SK-N-SH treated with all-trans-retinoic acid at 6 μM for 48 hours (cell line): ENCODE data around the gene ARHGEF4.

Source experiments
- ATAC-seq: fragments of 200-7000 bp; cut with Tn5 transposase; 3 replicates; pipeline ENCODE4 v1.9.1; 2020; ENCODE audit warnings: mild to moderate bottlenecking, moderate library complexity
- ARNTL ChIP-seq: fragments of 450-650 bp; formaldehyde crosslinking; IDR thresholded peaks from 2 replicates; pipeline ENCODE4 v1.5.0; 2020; ENCODE audit warnings: low read depth, mild to moderate bottlenecking, moderate library complexity, borderline replicate concordance
- BACH2 ChIP-seq: fragments of 250-450 bp; sonication (Bioruptor Pico); IDR thresholded peaks from 2 replicates; pipeline ENCODE4 v1.9.0; 2021; ENCODE audit warnings: mild to moderate bottlenecking, borderline replicate concordance
- CREB5 ChIP-seq: fragments of 250-450 bp; sonication (Bioruptor Pico); IDR thresholded peaks from 2 replicates; pipeline ENCODE4 v1.5.1; 2020; ENCODE audit warnings: low read depth, mild to moderate bottlenecking, moderate library complexity
- CSDC2 ChIP-seq: fragments of 250-450 bp; sonication (Bioruptor Pico); IDR thresholded peaks from 2 replicates; pipeline ENCODE4 v1.5.0; 2020; ENCODE audit warnings: mild to moderate bottlenecking, moderate library complexity
- ESRRG ChIP-seq: fragments of 250-450 bp; sonication (Bioruptor Pico); IDR thresholded peaks from 2 replicates; pipeline ENCODE4 v1.6.1; 2021; ENCODE audit warnings: mild to moderate bottlenecking
- GLIS3 ChIP-seq: fragments of 250-450 bp; sonication (Bioruptor Pico); IDR thresholded peaks from 2 replicates; pipeline ENCODE4 v1.5.0; 2020; ENCODE audit warnings: mild to moderate bottlenecking, moderate library complexity
- ISL1 ChIP-seq: fragments of 250-450 bp; sonication (Bioruptor Pico); IDR thresholded peaks from 2 replicates; pipeline ENCODE4 v2.1.2; 2022; ENCODE audit warnings: mild to moderate bottlenecking, moderate library complexity
- OSR1 ChIP-seq: fragments of 250-450 bp; sonication (Bioruptor Pico); IDR thresholded peaks from 2 replicates; pipeline ENCODE4 v1.8.0; 2022; ENCODE audit warnings: moderate library complexity, mild to moderate bottlenecking, inconsistent platforms
- PATZ1 ChIP-seq: fragments of 250-450 bp; sonication (Bioruptor Pico); IDR thresholded peaks from 2 replicates; pipeline ENCODE4 v1.8.0; 2020; ENCODE audit warnings: mild to moderate bottlenecking, moderate library complexity, borderline replicate concordance
- PPARA ChIP-seq: fragments of 250-450 bp; sonication (Bioruptor Pico); IDR thresholded peaks from 2 replicates; pipeline ENCODE4 v1.5.0; 2020; ENCODE audit warnings: mild to moderate bottlenecking, borderline replicate concordance
- RARB ChIP-seq: fragments of 250-450 bp; sonication (Bioruptor Pico); IDR thresholded peaks from 2 replicates; pipeline ENCODE4 v1.8.0; 2021; ENCODE audit warnings: mild to moderate bottlenecking, moderate library complexity
- SNAI2 ChIP-seq: fragments of 250-450 bp; sonication (Bioruptor Pico); IDR thresholded peaks from 2 replicates; pipeline ENCODE4 v1.5.0; 2020; ENCODE audit warnings: mild to moderate bottlenecking, moderate library complexity
- TCF4 ChIP-seq: fragments of 250-450 bp; sonication (Bioruptor Pico); IDR thresholded peaks from 2 replicates; pipeline ENCODE4 v1.8.0; 2021; ENCODE audit warnings: mild to moderate bottlenecking, moderate library complexity, borderline replicate concordance
- TOX ChIP-seq: fragments of 250-450 bp; sonication (Bioruptor Pico); IDR thresholded peaks from 2 replicates; pipeline ENCODE4 v1.8.0; 2021; ENCODE audit warnings: mild to moderate bottlenecking, moderate library complexity, borderline replicate concordance
- TSHZ2 ChIP-seq: fragments of 250-450 bp; sonication (Bioruptor Pico); IDR thresholded peaks from 2 replicates; pipeline ENCODE4 v1.5.0; 2020; ENCODE audit warnings: mild to moderate bottlenecking, moderate library complexity
- ZC3H10 ChIP-seq: fragments of 250-450 bp; sonication (Bioruptor Pico); IDR thresholded peaks from 2 replicates; pipeline ENCODE4 v1.5.1; 2021; ENCODE audit warnings: mild to moderate bottlenecking, moderate library complexity
- ZFP3 ChIP-seq: fragments of 250-450 bp; sonication (Bioruptor Pico); IDR thresholded peaks from 2 replicates; pipeline ENCODE4 v1.5.0; 2020; ENCODE audit warnings: mild to moderate bottlenecking, moderate library complexity
- ZFP30 ChIP-seq: fragments of 450-650 bp; formaldehyde crosslinking; IDR thresholded peaks from 2 replicates; pipeline ENCODE4 v1.5.0; 2022; ENCODE audit warnings: mild to moderate bottlenecking, moderate library complexity
- ZNF565 ChIP-seq: fragments of 450-650 bp; formaldehyde crosslinking; conservative IDR thresholded peaks from 2 replicates; pipeline ENCODE4 v1.5.0; 2020; ENCODE audit warnings: low read depth, mild to moderate bottlenecking, moderate library complexity
- ZNF70 ChIP-seq: fragments of 450-650 bp; formaldehyde crosslinking; IDR thresholded peaks from 2 replicates; pipeline ENCODE4 v1.5.0; 2020; ENCODE audit warnings: mild to moderate bottlenecking, moderate library complexity
- ZNF8 ChIP-seq: fragments of 450-650 bp; formaldehyde crosslinking; IDR thresholded peaks from 2 replicates; pipeline ENCODE4 v1.5.0; 2020; ENCODE audit warnings: mild to moderate bottlenecking, moderate library complexity
- TF ChIP-seq, protein P1 (sequence below): fragments of 250-450 bp; sonication (Bioruptor Pico); IDR thresholded peaks from 2 replicates; pipeline ENCODE4 v1.5.1; 2021; ENCODE audit warnings: mild to moderate bottlenecking, moderate library complexity
- TF ChIP-seq, protein P2 (sequence below): fragments of 250-450 bp; sonication (Bioruptor Pico); IDR thresholded peaks from 2 replicates; pipeline ENCODE4 v1.8.0; 2021; ENCODE audit warnings: low read depth, mild to moderate bottlenecking, moderate library complexity, borderline replicate concordance

The ARHGEF4 gene

DNA sequence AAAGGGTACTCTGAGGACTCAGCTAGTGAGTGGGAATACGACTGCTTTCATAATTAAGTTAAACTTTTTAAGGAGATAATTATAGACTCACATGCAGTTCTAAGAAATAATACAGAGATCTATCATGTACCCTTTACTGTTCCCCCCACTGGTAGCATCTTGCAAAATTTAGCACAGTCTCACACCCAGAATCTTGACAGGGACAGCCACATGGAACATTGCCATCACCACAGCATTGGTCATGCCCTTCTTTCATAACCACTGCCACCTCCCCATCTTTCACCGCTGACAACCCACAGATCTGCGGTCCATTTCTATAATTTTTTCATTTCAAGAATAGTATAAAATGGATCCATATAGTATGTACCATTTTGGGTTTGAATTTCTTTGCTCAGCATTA is 37.8 kb downstream of the ARHGEF4 start:
- TF ChIP-seq TSHZ2 (no peak), PATZ1 (CRISPR knock-in tag) (no peak), OSR1 (CRISPR knock-in tag) (no peak), ZFP30 (no peak), ZNF8 (CRISPR knock-in tag) (no peak), TOX (CRISPR knock-in tag) (no peak), ISL1 (no peak), SNAI2 (CRISPR knock-in tag) (no peak), ARNTL (CRISPR knock-in tag) (no peak), ZNF565 (CRISPR knock-in tag) (no peak), ZNF70 (CRISPR knock-in tag) (no peak), TCF4 (no peak), BACH2 (no peak), GLIS3 (CRISPR knock-in tag) (no peak), ESRRG (no peak), PPARA (no peak), CSDC2 (CRISPR knock-in tag) (no peak)
- TF ChIP-seq, protein P1, sequence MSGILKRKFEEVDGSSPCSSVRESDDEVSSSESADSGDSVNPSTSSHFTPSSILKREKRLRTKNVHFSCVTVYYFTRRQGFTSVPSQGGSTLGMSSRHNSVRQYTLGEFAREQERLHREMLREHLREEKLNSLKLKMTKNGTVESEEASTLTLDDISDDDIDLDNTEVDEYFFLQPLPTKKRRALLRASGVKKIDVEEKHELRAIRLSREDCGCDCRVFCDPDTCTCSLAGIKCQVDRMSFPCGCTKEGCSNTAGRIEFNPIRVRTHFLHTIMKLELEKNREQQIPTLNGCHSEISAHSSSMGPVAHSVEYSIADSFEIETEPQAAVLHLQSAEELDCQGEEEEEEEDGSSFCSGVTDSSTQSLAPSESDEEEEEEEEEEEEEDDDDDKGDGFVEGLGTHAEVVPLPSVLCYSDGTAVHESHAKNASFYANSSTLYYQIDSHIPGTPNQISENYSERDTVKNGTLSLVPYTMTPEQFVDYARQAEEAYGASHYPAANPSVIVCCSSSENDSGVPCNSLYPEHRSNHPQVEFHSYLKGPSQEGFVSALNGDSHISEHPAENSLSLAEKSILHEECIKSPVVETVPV (CRISPR knock-in tag), result no peak
- TF ChIP-seq, protein P2, sequence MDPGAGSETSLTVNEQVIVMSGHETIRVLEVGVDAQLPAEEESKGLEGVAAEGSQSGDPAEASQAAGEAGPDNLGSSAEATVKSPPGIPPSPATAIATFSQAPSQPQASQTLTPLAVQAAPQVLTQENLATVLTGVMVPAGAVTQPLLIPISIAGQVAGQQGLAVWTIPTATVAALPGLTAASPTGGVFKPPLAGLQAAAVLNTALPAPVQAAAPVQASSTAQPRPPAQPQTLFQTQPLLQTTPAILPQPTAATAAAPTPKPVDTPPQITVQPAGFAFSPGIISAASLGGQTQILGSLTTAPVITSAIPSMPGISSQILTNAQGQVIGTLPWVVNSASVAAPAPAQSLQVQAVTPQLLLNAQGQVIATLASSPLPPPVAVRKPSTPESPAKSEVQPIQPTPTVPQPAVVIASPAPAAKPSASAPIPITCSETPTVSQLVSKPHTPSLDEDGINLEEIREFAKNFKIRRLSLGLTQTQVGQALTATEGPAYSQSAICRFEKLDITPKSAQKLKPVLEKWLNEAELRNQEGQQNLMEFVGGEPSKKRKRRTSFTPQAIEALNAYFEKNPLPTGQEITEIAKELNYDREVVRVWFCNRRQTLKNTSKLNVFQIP (CRISPR knock-in tag), result no peak
- no peak for ATAC-seq

DNA sequence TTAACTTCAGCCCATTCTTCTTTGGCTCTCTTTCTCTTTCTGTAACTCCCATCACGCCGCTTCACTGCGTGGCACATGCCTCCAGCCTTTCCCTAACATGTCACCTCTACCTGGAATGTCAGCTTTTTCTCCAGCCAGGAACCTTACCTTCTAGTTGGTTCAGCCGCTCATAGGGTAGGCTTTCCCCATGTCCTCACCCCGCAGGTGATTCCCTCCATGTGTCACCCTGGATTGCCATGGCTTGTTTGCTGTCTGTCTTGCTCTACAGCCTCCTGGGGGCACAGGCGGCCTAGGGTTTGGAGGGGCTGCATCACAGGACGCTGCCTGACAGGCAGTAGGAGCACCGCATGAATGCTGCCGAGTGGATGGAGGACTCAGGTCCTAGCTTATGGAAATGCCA is 39.2 kb downstream of the ARHGEF4 start:
- no peak for ATAC-seq
- TF ChIP-seq CREB5 (no peak), TOX (CRISPR knock-in tag) (no peak), ZFP30 (no peak), PATZ1 (CRISPR knock-in tag) (no peak), ZNF70 (CRISPR knock-in tag) (no peak), ISL1 (no peak), SNAI2 (CRISPR knock-in tag) (no peak), RARB (CRISPR knock-in tag) (no peak), ZFP3 (no peak), ARNTL (CRISPR knock-in tag) (no peak), ESRRG (no peak), ZC3H10 (CRISPR knock-in tag) (no peak), CSDC2 (CRISPR knock-in tag) (no peak), TCF4 (no peak)
- TF ChIP-seq, protein P2 (CRISPR knock-in tag), result no peak
